IPS-18c (cell line): ENCODE results near the gene ATXN10.

Experiments
- H3K4me3 ChIP-seq: 2 replicates; pipeline ENCODE4 v1.7.0; 2013; ENCODE audit warnings: low read depth, mild to moderate bottlenecking, low read length, moderate library complexity; ENCODE audit not compliant: insufficient read depth
- H3K9me3 ChIP-seq: one replicate; pipeline ENCODE4 v1.6.1; 2013; ENCODE audit warnings: mild to moderate bottlenecking, low read length, moderate library complexity; ENCODE audit not compliant: control insufficient read depth, insufficient read depth

The ATXN10 gene

DNA sequence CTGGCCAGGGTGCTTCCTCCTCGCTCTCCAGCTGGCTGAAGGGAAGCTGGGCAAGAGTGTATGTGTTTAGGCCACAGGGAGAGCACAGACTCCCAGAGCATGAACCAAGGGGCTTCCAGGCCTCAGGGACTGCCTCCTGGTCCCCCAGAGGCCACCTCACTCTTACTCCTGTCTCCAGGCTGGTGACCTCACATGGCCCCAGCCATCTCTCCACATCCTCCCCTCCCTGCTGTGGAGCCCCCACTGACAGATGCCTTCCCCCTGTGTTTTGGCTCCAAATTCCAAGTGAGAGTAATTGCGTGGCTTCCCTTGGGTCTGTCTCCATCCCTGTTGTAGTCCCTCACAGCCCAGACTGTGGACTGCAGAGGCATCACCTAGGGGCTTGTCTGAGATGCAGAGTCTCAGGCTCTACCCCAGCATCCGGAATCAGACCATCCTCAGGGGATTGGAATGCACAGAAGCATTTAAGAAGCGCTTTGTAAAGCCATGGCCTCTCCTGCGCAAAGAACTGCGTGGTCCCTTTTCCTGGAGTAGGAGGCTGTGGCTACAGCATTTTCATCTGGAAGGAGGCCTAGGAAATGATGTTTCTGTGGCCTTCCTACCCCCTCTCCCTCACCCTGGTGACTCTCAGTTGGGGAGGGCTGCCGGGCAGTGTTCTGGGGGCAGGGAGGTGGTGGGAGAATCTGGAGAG is 91.1 kb downstream of the ATXN10 start:
- Histone ChIP-seq H3K9me3 (no peaks in the 10 kb centered on the region), H3K4me3 (no peak overlapping the region; the same call in 1 of the 2 replicates)

DNA sequence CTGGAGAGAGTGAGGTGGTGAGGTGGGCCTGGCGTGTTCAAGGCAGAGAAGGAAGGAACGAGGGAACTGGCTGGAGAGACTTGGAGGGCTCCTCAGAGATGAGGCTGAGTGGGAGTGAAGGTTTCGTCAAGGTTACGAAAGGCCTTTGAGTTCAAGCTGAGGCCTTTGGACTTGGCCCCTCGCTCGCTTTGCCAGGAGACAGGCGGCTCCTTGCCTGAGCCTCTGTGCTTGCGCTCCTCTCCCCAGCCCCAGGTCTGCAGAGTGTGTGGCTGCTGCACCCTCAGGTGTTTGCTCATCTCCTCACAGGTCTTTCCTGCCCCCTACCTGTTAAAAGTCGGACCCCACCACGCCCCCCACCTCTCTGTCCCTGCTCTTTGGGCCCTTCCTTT is 91.6 kb downstream of the ATXN10 start:
- H3K4me3 ChIP-seq, result no peak overlapping the region
- no peaks in the 10 kb centered on the region for H3K9me3 ChIP-seq

DNA sequence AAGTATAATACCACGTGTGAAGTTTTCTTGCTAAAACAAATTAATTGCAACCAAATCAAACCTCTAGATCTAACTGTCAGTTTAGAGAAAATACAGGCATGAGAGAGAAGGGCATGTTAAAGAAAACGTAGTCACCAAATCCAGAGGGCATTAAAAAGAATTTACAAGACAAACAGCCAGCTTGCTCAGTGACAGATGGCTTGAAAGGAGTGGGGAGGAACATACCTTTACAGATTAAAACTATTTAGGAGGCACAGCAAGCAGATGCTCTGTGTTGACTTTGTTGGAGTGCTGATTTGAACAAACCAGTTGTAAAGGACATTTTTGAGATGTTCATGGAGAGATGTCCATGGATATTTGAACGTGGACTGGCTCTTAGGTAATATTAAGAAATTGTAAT is 96.9 kb downstream of the ATXN10 start:
- H3K9me3 ChIP-seq, result no peaks in the 10 kb centered on the region
- no peak overlapping the region for H3K4me3 ChIP-seq

GRCh38 chr22:45769569-45770210 is 98.1 kb downstream of the ATXN10 start:
- H3K4me3 ChIP-seq, result no peak overlapping the region
- no peaks in the 10 kb centered on the region for H3K9me3 ChIP-seq

- no peak overlapping the region for H3K4me3 ChIP-seq
Observed at GRCh38 chr22:45770506-45770905, 98.9 kb downstream of the ATXN10 start.

DNA sequence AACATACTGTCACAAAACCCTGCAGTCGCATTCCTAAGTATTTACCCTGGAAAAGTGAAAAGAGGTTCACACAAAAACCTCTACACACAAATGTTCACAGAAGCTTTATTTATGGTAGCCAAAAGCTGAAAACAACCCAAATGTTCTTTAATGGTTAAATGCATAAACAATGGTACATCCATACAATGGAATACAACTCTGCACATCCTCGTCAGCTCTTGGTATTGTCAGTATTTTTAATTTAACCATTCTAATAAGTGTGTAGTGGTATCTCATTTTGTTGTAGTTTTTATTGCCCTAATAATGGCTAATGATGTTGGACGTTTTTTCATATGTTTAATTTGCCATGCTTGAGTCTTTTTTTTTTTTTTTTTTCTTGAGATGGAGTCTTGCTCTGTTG is 99.4 kb downstream of the ATXN10 start:
- H3K9me3 ChIP-seq, result no peaks in the 10 kb centered on the region
- H3K4me3 ChIP-seq, result no peak overlapping the region

More at GRCh38 chr22:45770506-45770905, 98.9 kb downstream of the ATXN10 start:
- no peaks in the 10 kb centered on the region for H3K9me3 ChIP-seq

- no peak overlapping the region for H3K4me3 ChIP-seq
- no peaks in the 10 kb centered on the region for H3K9me3 ChIP-seq
Observed at GRCh38 chr22:45771711-45772110, 100.1 kb downstream of the ATXN10 start.

- H3K4me3 ChIP-seq, result no peak overlapping the region
Observed at GRCh38 chr22:45772743-45773142, 101.1 kb downstream of the ATXN10 start.

DNA sequence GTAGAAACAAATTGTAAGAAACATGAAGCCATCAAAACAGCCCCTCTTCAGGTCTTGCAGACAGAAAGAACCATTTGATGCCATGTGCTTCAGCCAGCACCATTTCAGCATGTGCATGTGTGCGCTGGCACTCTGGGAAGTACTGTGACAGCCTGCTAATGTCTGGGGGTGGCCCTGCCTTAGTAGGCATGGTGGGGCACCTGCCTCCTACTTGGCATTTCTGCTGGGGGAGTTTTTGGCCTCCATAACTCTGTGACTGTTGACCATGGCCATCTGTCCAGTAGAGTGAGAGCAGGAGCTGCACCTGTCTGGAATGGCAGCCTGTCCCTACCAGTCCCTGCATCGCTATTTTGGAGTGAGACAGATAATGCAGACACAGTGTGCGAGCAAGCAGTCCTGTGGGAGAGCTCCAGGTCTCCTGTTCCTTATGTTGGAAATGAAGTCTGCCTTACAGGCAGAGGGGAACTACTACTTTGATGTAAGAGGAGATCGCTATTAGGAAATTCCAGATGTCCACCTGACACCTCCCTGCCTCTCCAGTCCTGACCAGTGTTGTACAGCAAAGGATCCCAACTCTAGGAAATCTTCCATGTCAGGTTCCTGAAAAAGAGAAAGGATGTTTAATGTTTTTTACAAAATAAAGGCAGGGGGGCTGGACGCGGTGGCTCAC is 102.5 kb downstream of the ATXN10 start:
- H3K4me3 ChIP-seq, result no peak overlapping the region
- no peaks in the 10 kb centered on the region for H3K9me3 ChIP-seq

More at GRCh38 chr22:45772743-45773142, 101.1 kb downstream of the ATXN10 start:
- H3K9me3 ChIP-seq, result no peaks in the 10 kb centered on the region

DNA sequence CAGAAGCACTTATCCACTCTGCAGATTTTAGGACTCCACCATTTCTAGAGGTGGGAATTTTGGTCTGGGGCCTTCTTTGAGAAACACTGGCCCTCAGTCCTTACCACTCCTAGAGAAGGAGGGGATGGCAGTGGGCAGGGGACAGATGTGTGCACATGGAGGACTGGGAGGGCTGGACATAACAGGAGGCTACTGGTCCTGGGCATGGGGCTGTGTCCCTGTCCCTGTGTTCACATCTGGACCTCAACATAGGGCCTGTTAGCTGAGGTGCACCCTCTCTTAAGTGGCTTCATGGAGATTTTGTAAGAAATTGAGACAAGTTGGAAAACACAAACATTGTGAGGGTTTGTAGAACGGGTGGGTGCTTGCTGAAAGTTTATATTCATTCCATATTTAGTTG is 103.4 kb downstream of the ATXN10 start:
- H3K4me3 ChIP-seq, result no peak overlapping the region
- H3K9me3 ChIP-seq, result no peaks in the 10 kb centered on the region

DNA sequence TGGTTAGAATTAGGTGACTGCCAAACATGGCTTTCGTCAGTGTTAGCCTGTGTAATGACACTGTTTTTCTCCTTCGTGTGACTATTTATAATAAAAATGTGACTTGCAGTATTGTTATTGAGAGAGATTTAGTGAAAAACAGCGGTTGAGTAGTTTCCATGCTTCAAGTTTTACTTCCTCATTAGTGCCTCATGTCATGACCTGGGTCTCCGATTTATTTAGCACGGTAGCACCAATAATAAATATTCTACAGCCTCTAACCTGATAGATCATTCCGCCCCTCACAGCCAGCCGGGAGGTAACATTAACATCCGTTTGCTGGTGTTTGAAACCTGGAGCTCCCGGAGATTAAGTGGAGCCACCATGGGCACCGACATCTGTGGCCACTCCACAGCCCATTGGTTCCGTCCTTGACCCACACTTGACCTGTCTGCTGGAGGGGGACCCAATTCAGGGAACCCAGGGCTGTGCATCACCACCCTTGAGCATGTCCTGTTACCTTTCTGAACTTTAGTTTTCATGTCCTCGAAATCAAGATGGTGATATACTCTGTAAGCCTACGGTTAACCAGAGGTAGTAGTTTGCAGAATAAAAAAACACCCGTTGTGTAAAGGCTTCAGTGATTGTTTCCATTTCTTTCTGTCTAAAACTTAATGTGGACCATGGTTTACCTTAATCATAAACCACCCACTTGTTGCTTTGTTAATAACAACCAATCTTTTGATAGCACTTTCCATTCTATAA is 104.1 kb downstream of the ATXN10 start:
- Histone ChIP-seq H3K9me3 (no peaks in the 10 kb centered on the region), H3K4me3 (no peak overlapping the region)

GRCh38 chr22:45776313-45776585 is 104.6 kb downstream of the ATXN10 start:
- H3K9me3 ChIP-seq, result no peaks in the 10 kb centered on the region
- no peak overlapping the region for H3K4me3 ChIP-seq

- Histone ChIP-seq H3K9me3 (no peaks in the 10 kb centered on the region), H3K4me3 (no peak overlapping the region)
Observed at GRCh38 chr22:45777046-45777851, 105.6 kb downstream of the ATXN10 start.

- no peaks in the 10 kb centered on the region for H3K9me3 ChIP-seq
- no peak overlapping the region for H3K4me3 ChIP-seq
Observed at GRCh38 chr22:45777852-45778375, 106.3 kb downstream of the ATXN10 start.

DNA sequence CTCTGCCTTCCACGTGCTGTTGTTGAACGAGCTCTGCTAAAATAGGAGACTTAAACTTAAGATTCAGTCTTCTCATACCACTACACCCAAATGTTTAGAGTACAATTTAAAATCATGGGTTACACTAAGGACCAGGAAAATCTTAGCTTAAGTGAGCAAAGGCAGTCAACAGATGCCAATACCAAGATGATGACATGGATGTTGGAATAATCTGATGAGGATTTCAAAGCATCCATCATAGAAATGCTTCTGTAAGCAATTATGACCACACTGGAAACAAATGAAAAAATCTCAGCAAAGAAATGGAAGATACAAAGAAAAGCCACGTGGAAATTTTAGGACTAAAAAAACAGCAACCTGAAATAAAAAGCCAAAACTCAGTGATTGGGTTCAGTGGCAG is 109.8 kb downstream of the ATXN10 start:
- H3K9me3 ChIP-seq, result no peaks in the 10 kb centered on the region
- H3K4me3 ChIP-seq, result no peak overlapping the region

DNA sequence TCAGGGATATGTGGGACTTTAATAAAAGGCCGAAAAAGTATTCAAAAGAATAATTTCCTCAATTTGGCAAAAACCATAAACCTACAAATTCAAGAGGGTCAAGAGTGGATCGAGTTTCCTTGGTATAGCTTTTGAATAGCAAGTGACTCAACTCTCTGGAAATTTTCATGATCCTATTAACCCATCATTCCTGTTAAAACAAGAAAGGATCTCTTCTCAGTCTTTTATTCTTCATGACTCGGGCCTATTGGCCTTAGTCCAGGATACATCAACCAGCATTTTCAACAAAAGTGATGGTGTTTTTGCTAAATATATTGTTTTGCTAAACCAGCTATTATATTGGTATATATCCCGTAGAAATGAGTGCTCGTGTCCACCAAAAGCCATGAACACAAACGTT is 110.3 kb downstream of the ATXN10 start:
- Histone ChIP-seq H3K9me3 (no peaks in the 10 kb centered on the region), H3K4me3 (no peak overlapping the region)

DNA sequence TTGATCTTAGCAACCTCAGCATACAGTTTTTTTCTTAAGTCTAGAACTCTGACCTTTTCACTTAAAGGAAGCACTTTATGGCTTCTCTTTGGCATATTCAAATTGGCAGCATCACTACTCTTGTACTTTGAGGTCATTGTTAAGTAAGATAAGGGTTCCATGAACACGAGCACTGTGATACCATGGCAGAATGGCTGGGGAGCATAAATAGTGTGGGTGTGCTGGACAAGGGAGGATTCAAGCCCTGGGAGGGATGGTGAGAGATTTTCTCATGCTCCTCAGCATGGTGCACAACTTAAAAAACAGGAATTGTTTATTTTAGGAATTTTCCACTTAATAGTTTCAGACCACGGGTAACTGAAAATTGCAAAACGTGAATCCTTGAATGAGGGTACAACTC is 111.4 kb downstream of the ATXN10 start:
- Histone ChIP-seq H3K9me3 (no peaks in the 10 kb centered on the region), H3K4me3 (no peak overlapping the region)
